GM12878 (cell line): Measurements from ENCODE around the gene LMF1. TPM values are rescaled to one million over a fixed set of nuclear protein-coding genes. Genes with fewer than 3 reads are reported as not detected.

Experiments
- ATAC-seq: fragments of 200-7000 bp; cut with Tn5 transposase; 3 replicates; pipeline ENCODE4 v1.9.1; 2020; ENCODE audit warnings: mild to moderate bottlenecking, moderate library complexity
- BruUV-seq: library from RNA; stranded (reverse); fragments of 400-500 nt; replicated peaks from 2 replicates; lab custom pipeline; 2021; lab: Mats Ljungman, UMichigan
- CTCF ChIA-PET: fragments of 300-600 bp; sonication (Branson Sonifier 250); formaldehyde crosslinking; extraction: SDS; loops from one replicate; lab custom pipeline; 2021; ENCODE audit warnings: inconsistent platforms; lab: Yijun Ruan, JAX
- POLR2A ChIA-PET: fragments of 350-600 bp; formaldehyde crosslinking; extraction: SDS; loops from one replicate; lab custom pipeline; 2021; ENCODE audit warnings: inconsistent platforms; lab: Charles Lee
- RAD21 ChIA-PET: fragments of 300-600 bp; sonication (Branson Sonifier 250); formaldehyde crosslinking; loops from one replicate; lab custom pipeline; 2023; ENCODE audit warnings: antibody characterized with exemption; ENCODE audit not compliant: unreplicated experiment; lab: Charles Lee
- SMC1A ChIA-PET: fragments of 300-600 bp; sonication (Branson Sonifier 250); formaldehyde crosslinking; loops from one replicate; lab custom pipeline; 2023; ENCODE audit not compliant: unreplicated experiment, uncharacterized antibody; lab: Charles Lee
- DNase-seq: peaks from one replicate; pipeline ENCODE4 v3.0.0-alpha.2; 2011; ENCODE audit warnings: low read depth, low spot score
- FAIRE-seq: peaks from 3 replicates; lab custom pipeline; 2011; peaks lifted over from hg19 to GRCh38; lab: Jason Lieb, UNC
- H2AFZ ChIP-seq: 2 replicates; pipeline ENCODE4 v1.6.0; 2011; ENCODE audit warnings: low read depth, low read length, control low read depth; ENCODE audit not compliant: control insufficient read depth
- H3K27ac ChIP-seq: 2 replicates; pipeline ENCODE4 v1.5.1; 2011; ENCODE audit warnings: control low read depth; ENCODE audit not compliant: control insufficient read depth, insufficient read depth
- H3K27me3 ChIP-seq, 2 experiments: replicated peaks in 1 of 2; 2 replicates each; pipeline versions ENCODE4 v1.6.0 to v1.6.1; 2011; ENCODE audit warnings: low read length in 1 of 2; ENCODE audit not compliant: control insufficient read depth in 2 of 2, insufficient read depth in 2 of 2
- H3K36me3 ChIP-seq, 2 experiments: 2 replicates each; pipeline ENCODE4 v1.5.1; 2011; ENCODE audit warnings: low read length in 1 of 2; ENCODE audit not compliant: control insufficient read depth in 2 of 2, insufficient read depth in 2 of 2
- H3K4me1 ChIP-seq: 2 replicates; pipeline ENCODE4 v1.6.1; 2011; ENCODE audit warnings: mild to moderate bottlenecking, low read length, moderate library complexity, mixed read lengths; ENCODE audit not compliant: control insufficient read depth, insufficient read depth
- H3K4me2 ChIP-seq: 2 replicates; pipeline ENCODE4 v1.6.0; 2011; ENCODE audit warnings: control low read depth; ENCODE audit not compliant: control insufficient read depth, insufficient read depth
- H3K4me3 ChIP-seq: fragments of 200-600 bp; sonication (generic); 2 replicates; pipeline ENCODE4 v1.5.1; 2016
- H3K79me2 ChIP-seq: 2 replicates; pipeline ENCODE4 v1.6.0; 2011; ENCODE audit warnings: low read length; ENCODE audit not compliant: control insufficient read depth, insufficient read depth
- H3K9ac ChIP-seq: 2 replicates; pipeline ENCODE4 v1.8.0; 2011; ENCODE audit warnings: low read length, control low read depth, mixed read lengths; ENCODE audit not compliant: control insufficient read depth, insufficient read depth
- H3K9me3 ChIP-seq: replicated peaks from 3 replicates; pipeline ENCODE4 v1.5.1; 2011; ENCODE audit warnings: mild to moderate bottlenecking, low read length; ENCODE audit not compliant: control insufficient read depth, insufficient read depth
- H4K20me1 ChIP-seq: 2 replicates; pipeline ENCODE4 v1.6.0; 2011; ENCODE audit not compliant: control insufficient read depth, insufficient read depth
- CUX1 ChIP-seq: IDR thresholded peaks from 2 replicates; pipeline ENCODE4 v1.6.1; 2012; ENCODE audit warnings: improper control_type of control experiment, low read depth, low read length; ENCODE audit not compliant: insufficient replicate concordance
- HDAC2 ChIP-seq: fragments of 200-600 bp; sonication (generic); IDR thresholded peaks from 2 replicates; pipeline ENCODE4 v1.6.1; 2017
- MXI1 ChIP-seq: fragments of 150-350 bp; IDR thresholded peaks from 2 replicates; pipeline ENCODE4 v1.6.1; 2011; ENCODE audit warnings: low read depth, mild to moderate bottlenecking, inconsistent platforms, low read length, improper control_type of control experiment
- PBX3 ChIP-seq: IDR thresholded peaks from 2 replicates; pipeline ENCODE4 v1.6.1; 2011; ENCODE audit warnings: mild to moderate bottlenecking, low read depth, low read length, moderate library complexity; ENCODE audit not compliant: insufficient replicate concordance
- POLR2AphosphoS5 ChIP-seq: IDR thresholded peaks from 2 replicates; pipeline ENCODE4 v1.6.1; 2011; ENCODE audit warnings: mild to moderate bottlenecking, low read length, inconsistent platforms
- RBBP5 ChIP-seq: fragments of 200-600 bp; sonication (generic); conservative IDR thresholded peaks from 2 replicates; pipeline ENCODE4 v1.6.1; 2016
- SPI1 ChIP-seq: IDR thresholded peaks from 2 replicates; pipeline ENCODE4 v1.6.1; 2011; ENCODE audit warnings: low read depth, mild to moderate bottlenecking, low read length, moderate library complexity, borderline replicate concordance; ENCODE audit not compliant: insufficient read depth
- USF2 ChIP-seq: IDR thresholded peaks from 2 replicates; pipeline ENCODE4 v1.6.1; 2011; ENCODE audit warnings: low read depth, low read length, improper control_type of control experiment, borderline replicate concordance
- WGBS: methylation state at CpG from one replicate; pipeline ENCODE4 v1.1.6; 2016; ENCODE audit warnings: low lambda C conversion rate; ENCODE audit not compliant: insufficient replicate concordance, insufficient coverage; ENCODE audit errors: missing lambda C conversion rate; 5-methylcytosine and 5-hydroxymethylcytosine counted together
- in situ Hi-C: fragments of 300-500 bp; cut with MboI; formaldehyde crosslinking; loops from 9 replicates; pipeline ENCODE4 v1.14.3; 2018; ENCODE audit warnings: mixed read lengths
- intact Hi-C: fragments of 100-400 bp; cut with micrococcal nuclease; formaldehyde crosslinking; loops from one replicate; pipeline ENCODE4 v1.14.2; 2022; ENCODE audit not compliant: unreplicated experiment
- polyA plus RNA-seq, 11 experiments: library from polyadenylated mRNA; depleted of rRNA in 4 of 11; unstranded in 6 of 11; stranded (reverse) in 5 of 11; fragments of >200 nt; fragmentation: Nextera tagmentation in 4 of 11; fragmentation: Illumina TruSeq in 1 of 11; extraction: Ambion mirVana in 4 of 11; extraction: Trizol in 1 of 11; gene quantifications; 1 replicate in 1 of 11; 2 replicates in 10 of 11; pipeline versions ENCODE4 v1.2.1 to v1.2.3, GENCODE V29; 2011 to 2016; ENCODE audit warnings: inconsistent platforms in 2 of 11, missing spikeins in 2 of 11, low read depth in 1 of 11
- total RNA-seq, 4 experiments: library from RNA; depleted of rRNA in 3 of 4; stranded (reverse); fragments of >200 nt in 3 of 4; fragmentation: Illumina TruSeq in 1 of 4; extraction: Trizol in 1 of 4; gene quantifications; 2 replicates each; pipeline versions ENCODE4 v1.2.1 to v1.2.3, GENCODE V29; 2013 to 2021
- TF ChIP-seq, protein P1 (sequence below): fragments of 450-650 bp; IDR thresholded peaks from 2 replicates; pipeline ENCODE4 v1.6.1; 2017; ENCODE audit warnings: antibody characterized with exemption, mild to moderate bottlenecking, moderate library complexity
- TF ChIP-seq, protein P2 (sequence below): fragments of 450-650 bp; IDR thresholded peaks from 2 replicates; pipeline ENCODE4 v1.6.1; 2016; ENCODE audit warnings: mild to moderate bottlenecking

Gene LMF1
- total and polyA plus RNA-seq, 10 of the 15 experiments (the other 5 are each of a cell fraction or from before 2014, with no cell fraction given): 0.18 to 3.2 (median 1.4) TPM; not detected in 1

DNA sequence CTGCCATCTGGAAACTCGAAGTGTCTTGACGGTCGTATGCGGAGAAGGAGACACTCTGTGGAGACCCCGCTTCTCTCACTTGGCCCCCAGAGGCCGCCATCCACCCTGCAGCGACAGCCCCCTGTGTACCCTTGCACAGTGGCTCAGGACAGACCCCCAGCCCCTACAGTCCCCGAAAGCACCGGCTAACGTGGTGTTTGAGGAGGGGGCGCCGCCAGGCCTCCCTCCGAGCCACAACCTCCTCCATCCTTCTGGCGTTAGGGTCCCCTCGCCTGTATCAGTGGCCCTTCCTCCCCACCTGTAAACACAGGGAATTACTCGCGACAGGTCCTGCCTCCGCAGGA, 73.6 kb downstream of the LMF1 start:
- Histone ChIP-seq H3K79me2 (no peaks in the 10 kb centered on the region), H2AFZ (no peak overlapping the region), H3K27me3 (no peaks in the 10 kb centered on the region), H3K4me1 (no peaks in the 10 kb centered on the region), H3K27ac (no peak overlapping the region), H4K20me1 (no peaks in the 10 kb centered on the region), H3K9ac (no peak overlapping the region), H3K36me3 (no peaks in the 10 kb centered on the region), H3K9me3 (no peaks in the 10 kb centered on the region), H3K4me3 (no peak overlapping the region), H3K4me2 (no peak overlapping the region)
- ChIA-PET SMC1A (no interaction called here), RAD21 (no interaction called here), CTCF (no interaction called here), POLR2A (no interaction called here)
- DNase-seq (no peak), FAIRE-seq (no peak), ATAC-seq (no peak)
- intact Hi-C loops (no loop called here), in situ Hi-C loops (no loop called here)
- WGBS: 66% methylated on average over 18 of the region's 18 CpGs
- no TSS peak for BruUV-seq
- TF ChIP-seq PBX3: no peak
- no peak for TF ChIP-seq POLR2AphosphoS5
- TF ChIP-seq CUX1: no peak
- no peak for TF ChIP-seq SPI1
- TF ChIP-seq, protein P1, sequence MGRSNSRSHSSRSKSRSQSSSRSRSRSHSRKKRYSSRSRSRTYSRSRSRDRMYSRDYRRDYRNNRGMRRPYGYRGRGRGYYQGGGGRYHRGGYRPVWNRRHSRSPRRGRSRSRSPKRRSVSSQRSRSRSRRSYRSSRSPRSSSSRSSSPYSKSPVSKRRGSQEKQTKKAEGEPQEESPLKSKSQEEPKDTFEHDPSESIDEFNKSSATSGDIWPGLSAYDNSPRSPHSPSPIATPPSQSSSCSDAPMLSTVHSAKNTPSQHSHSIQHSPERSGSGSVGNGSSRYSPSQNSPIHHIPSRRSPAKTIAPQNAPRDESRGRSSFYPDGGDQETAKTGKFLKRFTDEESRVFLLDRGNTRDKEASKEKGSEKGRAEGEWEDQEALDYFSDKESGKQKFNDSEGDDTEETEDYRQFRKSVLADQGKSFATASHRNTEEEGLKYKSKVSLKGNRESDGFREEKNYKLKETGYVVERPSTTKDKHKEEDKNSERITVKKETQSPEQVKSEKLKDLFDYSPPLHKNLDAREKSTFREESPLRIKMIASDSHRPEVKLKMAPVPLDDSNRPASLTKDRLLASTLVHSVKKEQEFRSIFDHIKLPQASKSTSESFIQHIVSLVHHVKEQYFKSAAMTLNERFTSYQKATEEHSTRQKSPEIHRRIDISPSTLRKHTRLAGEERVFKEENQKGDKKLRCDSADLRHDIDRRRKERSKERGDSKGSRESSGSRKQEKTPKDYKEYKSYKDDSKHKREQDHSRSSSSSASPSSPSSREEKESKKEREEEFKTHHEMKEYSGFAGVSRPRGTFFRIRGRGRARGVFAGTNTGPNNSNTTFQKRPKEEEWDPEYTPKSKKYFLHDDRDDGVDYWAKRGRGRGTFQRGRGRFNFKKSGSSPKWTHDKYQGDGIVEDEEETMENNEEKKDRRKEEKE: no peak
- TF ChIP-seq RBBP5: no peak
- TF ChIP-seq HDAC2: no peak
- no peak for TF ChIP-seq USF2
- TF ChIP-seq MXI1: no peak
- TF ChIP-seq, protein P2, sequence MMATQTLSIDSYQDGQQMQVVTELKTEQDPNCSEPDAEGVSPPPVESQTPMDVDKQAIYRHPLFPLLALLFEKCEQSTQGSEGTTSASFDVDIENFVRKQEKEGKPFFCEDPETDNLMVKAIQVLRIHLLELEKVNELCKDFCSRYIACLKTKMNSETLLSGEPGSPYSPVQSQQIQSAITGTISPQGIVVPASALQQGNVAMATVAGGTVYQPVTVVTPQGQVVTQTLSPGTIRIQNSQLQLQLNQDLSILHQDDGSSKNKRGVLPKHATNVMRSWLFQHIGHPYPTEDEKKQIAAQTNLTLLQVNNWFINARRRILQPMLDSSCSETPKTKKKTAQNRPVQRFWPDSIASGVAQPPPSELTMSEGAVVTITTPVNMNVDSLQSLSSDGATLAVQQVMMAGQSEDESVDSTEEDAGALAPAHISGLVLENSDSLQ: no peak
